Chondrocyte (in vitro differentiated cells): ENCODE data around the gene CA12. TPM values are rescaled to one million over a fixed set of nuclear protein-coding genes. Genes with fewer than 3 reads are reported as not detected.

Experiments used
- DNase-seq: peaks from one replicate; pipeline ENCODE4 v3.0.0; 2021; ENCODE audit warnings: mixed read lengths, low spot score
- H3K27ac Mint-ChIP-seq: one replicate; pipeline ENCODE4 v1.8.0; 2021; ENCODE audit warnings: mild to moderate bottlenecking, moderate library complexity, mixed read lengths; ENCODE audit not compliant: unreplicated experiment
- H3K27me3 Mint-ChIP-seq: 2 replicates; pipeline ENCODE4 v1.8.0; 2021; ENCODE audit warnings: low read depth, mixed read lengths
- H3K36me3 Mint-ChIP-seq: 2 replicates; pipeline ENCODE4 v1.8.0; 2021; ENCODE audit warnings: low read depth, mixed read lengths
- H3K4me1 Mint-ChIP-seq: 2 replicates; pipeline ENCODE4 v1.8.0; 2021; ENCODE audit warnings: low read depth, mild to moderate bottlenecking, mixed read lengths
- H3K4me3 Mint-ChIP-seq: one replicate; pipeline ENCODE4 v1.8.0; 2021; ENCODE audit warnings: mild to moderate bottlenecking, moderate library complexity, mixed read lengths; ENCODE audit not compliant: unreplicated experiment
- H3K9me3 Mint-ChIP-seq: 2 replicates; pipeline ENCODE4 v1.8.0; 2021; ENCODE audit warnings: low read depth, mixed read lengths
- CTCF ChIP-seq: fragments of 200-600 bp; sonication (generic); IDR thresholded peaks from 2 replicates; pipeline ENCODE4 v1.5.0; 2021; ENCODE audit warnings: antibody characterized with exemption, mild to moderate bottlenecking, moderate library complexity
- total RNA-seq: library from RNA; stranded (reverse); gene quantifications from 3 replicates; pipeline ENCODE4 v1.2.1, GENCODE V29; 2021

The CA12 gene
- total RNA-seq, 1 donor from 2014 or later = 6.9 TPM

- DNase-seq = no peak
- no peak for TF ChIP-seq CTCF
- H3K27ac Mint-ChIP-seq = no peak overlapping the region
- H3K4me1 Mint-ChIP-seq = peaks cover 32% of the 10 kb centered on the region
- no peaks in the 10 kb centered on the region for H3K36me3 Mint-ChIP-seq
- H3K9me3 Mint-ChIP-seq = no peaks in the 10 kb centered on the region
- H3K4me3 Mint-ChIP-seq = no peak overlapping the region
- peaks cover 1% of the 10 kb centered on the region for H3K27me3 Mint-ChIP-seq
These were observed 15.2 kb downstream of the CA12 start for GRCh38 chr15:63366451-63366850.

GRCh38 chr15:63365273-63365680 is 16.4 kb downstream of the CA12 start:
- Mint-ChIP-seq H3K27me3 (peaks cover 4% of the 10 kb centered on the region), H3K4me3 (no peak overlapping the region), H3K4me1 (peaks cover 23% of the 10 kb centered on the region), H3K27ac (no peak overlapping the region), H3K9me3 (no peaks in the 10 kb centered on the region), H3K36me3 (no peaks in the 10 kb centered on the region)
- DNase-seq = peak; percentile 21
- no peak for TF ChIP-seq CTCF

- H3K27me3 Mint-ChIP-seq = peaks cover 9% of the 10 kb centered on the region
- H3K36me3 Mint-ChIP-seq = peaks cover 2% of the 10 kb centered on the region
- H3K4me1 Mint-ChIP-seq = peaks cover 19% of the 10 kb centered on the region
- TF ChIP-seq CTCF = no peak
- no peak overlapping the region for H3K4me3 Mint-ChIP-seq
- DNase-seq = peak; percentile 58
- H3K9me3 Mint-ChIP-seq = no peaks in the 10 kb centered on the region
- no peak overlapping the region for H3K27ac Mint-ChIP-seq
These were observed 17.0 kb downstream of the CA12 start for GRCh38 chr15:63364399-63365272.

GRCh38 chr15:63363292-63363691 is 18.4 kb downstream of the CA12 start:
- Mint-ChIP-seq H3K4me3 (no peak overlapping the region), H3K4me1 (peaks cover 10% of the 10 kb centered on the region), H3K36me3 (peaks cover 5% of the 10 kb centered on the region), H3K27ac (no peak overlapping the region), H3K9me3 (no peaks in the 10 kb centered on the region), H3K27me3 (peaks cover 14% of the 10 kb centered on the region)
- no peak for TF ChIP-seq CTCF
- peak; percentile 24 for DNase-seq

GRCh38 chr15:63362885-63363284 is 18.8 kb downstream of the CA12 start:
- Mint-ChIP-seq H3K4me1 (peaks cover 10% of the 10 kb centered on the region), H3K27me3 (peaks cover 14% of the 10 kb centered on the region), H3K27ac (no peak overlapping the region), H3K4me3 (no peak overlapping the region), H3K9me3 (no peaks in the 10 kb centered on the region), H3K36me3 (peaks cover 5% of the 10 kb centered on the region)
- DNase-seq = peak; percentile 19
- TF ChIP-seq CTCF = no peak
